Adipose tissue (tissue), 3 donors: Measurements from ENCODE around the gene FBXL17. TPM values are rescaled to one million over a fixed set of nuclear protein-coding genes. Genes with fewer than 3 reads are reported as not detected.

Experiments
- H3K27ac ChIP-seq: one replicate; pipeline ENCODE4 v1.5.1; 2013; ENCODE audit warnings: low read depth, low read length
- WGBS, 3 donors: extraction: QIAGEN DNeasy Blood & Tissue Kit; methylation state at CpG; one replicate each; pipeline ENCODE4 v1.1.7; 2013; 5-methylcytosine and 5-hydroxymethylcytosine counted together
- polyA plus RNA-seq, 3 donors: library from polyadenylated mRNA; stranded (reverse); fragments of 200-250 nt; gene quantifications; one replicate each; pipeline ENCODE4 v1.2.3, GENCODE V29; 2013
- donor health status: healthy with polysubstance abuse.
- donor health status: Bipolar disorder and iron deficiency.
- donor health status: healthy.

Gene FBXL17
- polyA plus RNA-seq, 3 donors: 4.1 to 11.2 (median 10.1) TPM

- H3K27ac ChIP-seq: no peak overlapping the region
- WGBS, 3 donors: 95 to 98% (median 97%) methylated on average over 1 of the region's 1 CpG
Observed at GRCh38 chr5:108129129-108129528, 252.8 kb downstream of the FBXL17 start.

- WGBS, 3 donors: 54 to 98% (median 92%) methylated on average over 3 of the region's 3 CpGs
Observed at GRCh38 chr5:108125771-108126511, 256.0 kb downstream of the FBXL17 start.

GRCh38 chr5:108124596-108124995, 257.3 kb downstream of the FBXL17 start:
- WGBS, 3 donors: 86 to 93% (median 92%) methylated on average over 4 of the region's 4 CpGs
- H3K27ac ChIP-seq: no peak overlapping the region

More at GRCh38 chr5:108125771-108126511, 256.0 kb downstream of the FBXL17 start:
- H3K27ac ChIP-seq: no peak overlapping the region

- H3K27ac ChIP-seq: no peak overlapping the region
- WGBS, 3 donors: 88 to 93% (median 92%) methylated on average over 4 of the region's 4 CpGs
Observed at GRCh38 chr5:108122702-108123101, 259.2 kb downstream of the FBXL17 start.

- 92 to 100% (median 97%) methylated on average over 2 of the region's 2 CpGs for WGBS, 3 donors
- no peak overlapping the region for H3K27ac ChIP-seq
Observed at GRCh38 chr5:108118813-108119514, 262.9 kb downstream of the FBXL17 start.

- H3K27ac ChIP-seq: no peak overlapping the region
Observed at GRCh38 chr5:108115673-108116072, 266.2 kb downstream of the FBXL17 start.

- WGBS, 3 donors: 88 to 100% (median 95%) methylated on average over 2 of the region's 2 CpGs
Observed at GRCh38 chr5:108113950-108114349, 267.9 kb downstream of the FBXL17 start.

GRCh38 chr5:108111736-108112135, 270.2 kb downstream of the FBXL17 start:
- no peak overlapping the region for H3K27ac ChIP-seq
- 72 to 91% (median 87%) methylated on average over 2 of the region's 2 CpGs for WGBS, 3 donors

More at GRCh38 chr5:108113950-108114349, 267.9 kb downstream of the FBXL17 start:
- H3K27ac ChIP-seq: no peak overlapping the region

- H3K27ac ChIP-seq: no peak overlapping the region
- 94 to 100% (median 100%) methylated on average over 2 of the region's 2 CpGs for WGBS, 3 donors
Observed at GRCh38 chr5:108109059-108109458, 272.8 kb downstream of the FBXL17 start.

GRCh38 chr5:108104448-108104847, 277.4 kb downstream of the FBXL17 start:
- 94 to 98% (median 96%) methylated on average over 1 of the region's 1 CpG for WGBS, 3 donors
- no peak overlapping the region for H3K27ac ChIP-seq

GRCh38 chr5:108102463-108102862, 279.4 kb downstream of the FBXL17 start:
- no peak overlapping the region for H3K27ac ChIP-seq
- WGBS, 3 donors: 47 to 95% (median 90%) methylated on average over 3 of the region's 3 CpGs

- H3K27ac ChIP-seq: no peak overlapping the region
- WGBS, 3 donors: 80 to 91% (median 86%) methylated on average over 3 of the region's 3 CpGs
Observed at GRCh38 chr5:108101821-108102220, 280.1 kb downstream of the FBXL17 start.

GRCh38 chr5:108101130-108101529, 280.8 kb downstream of the FBXL17 start:
- no peak overlapping the region for H3K27ac ChIP-seq
- WGBS, 3 donors: 55 to 63% (median 58%) methylated on average over 1 of the region's 1 CpG

- WGBS, 3 donors: 38 to 85% (median 78%) methylated on average over 1 of the region's 1 CpG
- no peak overlapping the region for H3K27ac ChIP-seq
Observed at GRCh38 chr5:108094800-108095199, 287.1 kb downstream of the FBXL17 start.

- no peak overlapping the region for H3K27ac ChIP-seq
- WGBS, 3 donors: 26 to 38% (median 35%) methylated on average over 2 of the region's 2 CpGs
Observed at GRCh38 chr5:108093186-108093585, 288.7 kb downstream of the FBXL17 start.

GRCh38 chr5:108090946-108091345, 291.0 kb downstream of the FBXL17 start:
- WGBS, 3 donors: 82 to 91% (median 88%) methylated on average over 4 of the region's 4 CpGs
- H3K27ac ChIP-seq: no peak overlapping the region

GRCh38 chr5:108084105-108084504, 297.8 kb downstream of the FBXL17 start:
- H3K27ac ChIP-seq: no peak overlapping the region
- 18 to 61% (median 57%) methylated on average over 7 of the region's 7 CpGs for WGBS, 3 donors

- no peak overlapping the region for H3K27ac ChIP-seq
- 95 to 100% (median 98%) methylated on average over 2 of the region's 2 CpGs for WGBS, 3 donors
Observed at GRCh38 chr5:108083232-108083631, 298.7 kb downstream of the FBXL17 start.

GRCh38 chr5:108081707-108082106, 300.2 kb downstream of the FBXL17 start:
- H3K27ac ChIP-seq: no peak overlapping the region
- WGBS, 3 donors: 93 to 99% (median 94%) methylated on average over 3 of the region's 3 CpGs

- no peak overlapping the region for H3K27ac ChIP-seq
Observed at GRCh38 chr5:108079753-108080152, 302.1 kb downstream of the FBXL17 start.
